Measurements from ENCODE around the gene TNIK.

The TNIK gene

DNA sequence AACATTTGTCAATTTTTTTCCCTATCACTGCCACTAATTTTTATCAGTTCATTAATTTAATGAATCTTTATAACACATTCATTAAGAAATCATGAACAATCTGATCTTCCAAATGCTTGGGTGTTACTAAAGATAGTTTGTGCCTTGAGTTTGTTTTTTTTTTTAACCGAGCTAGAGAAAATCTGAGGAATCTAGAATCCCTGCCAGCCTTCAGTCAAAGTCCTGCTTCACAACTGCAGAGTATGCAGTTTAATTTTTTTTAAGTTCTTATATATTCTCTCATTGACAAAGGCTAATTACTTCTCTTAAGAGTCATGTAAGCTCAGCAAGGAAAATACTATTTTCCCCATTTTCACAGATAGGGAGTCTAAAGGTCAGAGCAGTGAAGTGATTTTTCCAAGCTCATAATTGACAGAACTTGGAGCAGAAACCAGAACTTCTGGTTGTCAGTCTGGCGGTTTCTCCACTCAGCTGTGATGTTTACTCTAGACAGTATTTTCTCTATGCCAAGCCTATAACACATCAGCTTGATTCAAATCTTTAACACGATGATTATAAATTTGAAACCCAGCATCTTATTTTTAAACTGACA lies 55.7 kb downstream of the TNIK start:
- Mint-ChIP-seq H3K27ac (no peak overlapping the region), H3K27me3 (ENCODE audit: low read depth) (no peaks in the 10 kb centered on the region), H3K4me3 (no peak overlapping the region), H3K36me3 (ENCODE audit: low read depth) (peaks cover 14% of the 10 kb centered on the region), H3K9me3 (no peaks in the 10 kb centered on the region), H3K4me1 (ENCODE audit: low read depth) (peaks cover 9% of the 10 kb centered on the region)

DNA sequence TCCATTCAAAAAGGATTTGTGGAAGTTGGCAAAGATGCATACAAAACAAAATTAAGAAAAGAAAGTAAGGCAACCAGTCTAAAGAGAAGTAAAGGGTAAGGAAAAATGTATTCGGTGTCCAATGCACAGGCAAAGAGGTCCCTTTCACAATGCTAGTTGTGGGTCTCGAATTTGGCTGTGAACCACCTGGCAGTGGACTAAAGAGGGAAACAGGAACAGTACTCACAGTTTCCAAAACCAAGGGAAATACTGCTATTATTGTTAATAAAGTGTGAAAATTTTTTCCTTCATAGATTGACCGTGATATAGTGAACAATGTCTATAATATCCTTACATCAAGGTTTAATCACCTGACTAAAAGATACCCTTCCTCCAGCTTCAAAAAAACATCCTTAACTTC lies 57.9 kb downstream of the TNIK start:
- Mint-ChIP-seq H3K36me3 (ENCODE audit: low read depth) (peaks cover 12% of the 10 kb centered on the region), H3K9me3 (no peaks in the 10 kb centered on the region), H3K27ac (no peak overlapping the region), H3K27me3 (ENCODE audit: low read depth) (no peaks in the 10 kb centered on the region), H3K4me1 (ENCODE audit: low read depth) (peaks cover 7% of the 10 kb centered on the region), H3K4me3 (no peak overlapping the region)

DNA sequence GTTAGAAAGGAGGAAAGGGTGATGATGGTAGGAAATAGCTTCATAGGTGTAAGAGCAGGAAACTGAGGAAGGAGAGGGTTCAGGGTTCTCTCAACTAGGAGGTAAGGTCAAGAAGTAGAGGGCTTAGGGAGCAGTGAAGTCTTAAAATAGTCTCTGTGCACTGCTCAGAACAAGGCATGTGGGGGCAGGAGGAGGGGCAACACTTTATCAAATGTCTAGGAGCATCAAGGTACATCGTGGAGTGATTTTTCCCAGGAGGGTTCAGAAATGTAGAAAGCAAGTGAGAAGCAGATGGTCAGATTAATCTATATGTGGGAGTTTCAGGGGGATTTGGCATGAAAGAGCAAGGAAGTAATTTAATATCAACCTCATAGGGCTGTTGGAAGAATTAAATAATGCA lies 58.8 kb downstream of the TNIK start:
- H3K4me3 Mint-ChIP-seq, result no peak overlapping the region
- H3K27ac Mint-ChIP-seq, result no peak overlapping the region
- H3K36me3 Mint-ChIP-seq (ENCODE audit: low read depth), result peaks cover 8% of the 10 kb centered on the region
- no peaks in the 10 kb centered on the region for H3K9me3 Mint-ChIP-seq
- no peaks in the 10 kb centered on the region for H3K27me3 Mint-ChIP-seq (ENCODE audit: low read depth)
- peaks cover 7% of the 10 kb centered on the region for H3K4me1 Mint-ChIP-seq (ENCODE audit: low read depth)

DNA sequence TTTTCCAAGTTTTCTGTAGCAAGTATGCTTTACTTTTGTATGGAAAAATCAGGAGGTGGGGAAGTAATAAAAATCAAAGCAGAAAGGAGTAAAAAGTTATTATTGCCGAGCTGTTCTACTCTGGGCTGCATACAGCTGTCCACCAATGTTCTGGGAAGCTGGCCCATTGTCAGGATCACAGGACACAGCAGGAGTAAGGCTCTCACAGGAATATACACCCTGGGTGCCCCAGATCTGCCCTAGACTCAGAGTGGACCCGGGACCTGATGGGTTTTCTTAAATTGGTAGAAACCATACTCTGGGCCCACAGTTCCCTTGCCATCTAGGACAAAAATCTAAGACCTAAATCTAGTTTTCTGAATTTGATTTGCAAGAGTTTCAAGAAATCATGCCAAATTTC lies 60.4 kb downstream of the TNIK start:
- H3K27me3 Mint-ChIP-seq (ENCODE audit: low read depth), result no peaks in the 10 kb centered on the region
- peaks cover 10% of the 10 kb centered on the region for H3K36me3 Mint-ChIP-seq (ENCODE audit: low read depth)
- no peak overlapping the region for H3K4me3 Mint-ChIP-seq
- no peak overlapping the region for H3K27ac Mint-ChIP-seq
- no peaks in the 10 kb centered on the region for H3K9me3 Mint-ChIP-seq
- peaks cover 8% of the 10 kb centered on the region for H3K4me1 Mint-ChIP-seq (ENCODE audit: low read depth)

DNA sequence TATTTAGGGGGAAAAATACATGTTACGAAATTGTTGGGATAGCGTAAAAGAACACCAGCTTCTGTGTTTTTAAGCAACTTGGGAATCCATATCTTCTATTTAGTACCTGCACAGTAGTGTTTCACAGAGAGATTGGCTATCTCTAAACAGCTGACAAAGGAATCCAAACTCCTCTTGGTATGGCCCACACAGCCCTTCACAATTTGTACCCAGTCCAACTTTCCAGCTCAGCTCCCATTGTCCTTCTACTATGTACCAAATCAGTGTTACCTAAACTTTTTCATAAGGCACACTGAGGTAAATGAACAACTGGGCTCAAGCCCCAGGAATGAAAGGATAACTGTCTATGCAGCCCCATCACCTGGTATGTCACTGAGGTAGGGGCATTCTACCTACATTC lies 61.9 kb downstream of the TNIK start:
- Mint-ChIP-seq H3K4me1 (ENCODE audit: low read depth) (peaks cover 11% of the 10 kb centered on the region), H3K27ac (no peak overlapping the region), H3K9me3 (no peaks in the 10 kb centered on the region), H3K27me3 (ENCODE audit: low read depth) (no peaks in the 10 kb centered on the region), H3K4me3 (no peak overlapping the region), H3K36me3 (ENCODE audit: low read depth) (peaks cover 13% of the 10 kb centered on the region)

DNA sequence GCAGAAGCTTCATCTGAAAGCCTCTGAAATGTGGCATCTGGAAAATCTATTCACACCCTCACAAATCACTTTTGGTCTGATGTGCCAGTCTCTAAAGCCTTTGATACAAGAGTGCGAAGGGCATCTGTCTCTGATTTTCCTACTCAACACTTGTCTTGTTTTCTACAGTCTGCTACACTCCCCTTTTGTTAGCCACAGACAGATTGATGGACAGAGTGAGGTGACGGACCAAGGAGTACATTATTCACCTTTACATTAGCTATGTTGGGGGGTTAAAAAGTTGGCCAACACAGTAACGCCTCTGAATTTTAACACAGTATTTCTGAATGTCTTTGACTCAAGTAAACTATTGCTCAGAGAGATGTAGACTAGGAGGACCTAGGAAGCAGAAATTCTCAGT lies 63.1 kb downstream of the TNIK start:
- H3K9me3 Mint-ChIP-seq, result peaks cover 3% of the 10 kb centered on the region
- H3K4me3 Mint-ChIP-seq, result no peak overlapping the region
- no peaks in the 10 kb centered on the region for H3K27me3 Mint-ChIP-seq (ENCODE audit: low read depth)
- H3K4me1 Mint-ChIP-seq (ENCODE audit: low read depth), result peaks cover 12% of the 10 kb centered on the region
- H3K27ac Mint-ChIP-seq, result no peak overlapping the region
- peaks cover 12% of the 10 kb centered on the region for H3K36me3 Mint-ChIP-seq (ENCODE audit: low read depth)

DNA sequence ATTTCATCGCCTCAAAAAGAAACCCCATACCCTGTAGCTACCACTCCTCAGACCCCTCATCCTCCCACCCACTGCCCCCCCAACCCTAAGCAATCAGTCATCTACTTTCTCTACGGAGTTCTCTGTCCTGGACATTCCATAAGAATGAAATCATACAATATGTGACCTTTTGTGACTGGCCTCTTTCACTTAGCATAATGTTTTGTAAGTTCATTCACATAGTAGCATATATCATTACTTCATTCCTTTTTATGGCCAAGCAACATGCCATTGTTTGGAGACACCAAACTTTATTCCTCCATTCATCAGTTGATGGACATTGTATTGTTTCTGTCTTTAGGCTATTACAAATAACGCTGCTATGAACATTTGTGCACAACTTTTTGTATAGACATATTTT lies 64.2 kb downstream of the TNIK start:
- H3K4me3 Mint-ChIP-seq, result no peak overlapping the region
- H3K4me1 Mint-ChIP-seq (ENCODE audit: low read depth), result peaks cover 12% of the 10 kb centered on the region
- H3K9me3 Mint-ChIP-seq, result peaks cover 13% of the 10 kb centered on the region
- H3K36me3 Mint-ChIP-seq (ENCODE audit: low read depth), result peaks cover 21% of the 10 kb centered on the region
- no peaks in the 10 kb centered on the region for H3K27me3 Mint-ChIP-seq (ENCODE audit: low read depth)
- H3K27ac Mint-ChIP-seq, result no peak overlapping the region

DNA sequence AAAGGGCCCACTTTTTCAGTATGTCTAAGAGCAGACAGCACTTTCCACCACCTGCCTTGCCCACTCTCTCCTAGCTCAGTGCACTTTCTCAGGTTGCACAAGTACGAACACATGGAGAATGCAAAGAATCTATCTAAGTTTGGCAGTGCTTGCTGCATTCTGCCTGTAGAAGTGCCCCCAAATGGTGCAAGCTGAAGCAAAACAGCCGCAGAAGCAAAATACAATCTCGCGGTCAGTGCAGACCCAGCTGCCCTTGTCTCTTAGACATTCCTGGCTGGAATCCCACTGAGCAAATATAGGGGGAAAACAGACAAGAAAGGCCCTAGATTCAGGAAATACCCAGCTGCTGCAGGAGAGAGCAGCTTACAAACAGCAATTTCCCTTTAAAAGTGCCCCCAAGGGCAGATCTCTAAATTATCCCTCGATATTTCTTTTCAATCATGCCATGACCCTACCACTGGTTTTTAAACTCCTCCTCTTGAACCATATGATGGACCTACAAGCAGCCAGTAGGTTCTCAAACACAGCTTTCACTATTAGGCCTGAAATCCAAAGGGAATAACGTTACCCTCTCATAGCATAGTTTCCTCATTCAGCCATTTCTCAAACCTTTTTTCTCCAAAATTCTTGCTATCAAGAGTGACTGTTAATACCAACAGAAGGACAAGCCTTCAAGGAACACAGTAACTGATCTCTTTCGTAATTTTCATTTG lies 67.0 kb downstream of the TNIK start:
- Mint-ChIP-seq H3K4me1 (ENCODE audit: low read depth) (peaks cover 9% of the 10 kb centered on the region), H3K36me3 (ENCODE audit: low read depth) (peaks cover 19% of the 10 kb centered on the region), H3K27ac (no peak overlapping the region), H3K9me3 (peaks cover 17% of the 10 kb centered on the region), H3K27me3 (ENCODE audit: low read depth) (no peaks in the 10 kb centered on the region), H3K4me3 (no peak overlapping the region)

DNA sequence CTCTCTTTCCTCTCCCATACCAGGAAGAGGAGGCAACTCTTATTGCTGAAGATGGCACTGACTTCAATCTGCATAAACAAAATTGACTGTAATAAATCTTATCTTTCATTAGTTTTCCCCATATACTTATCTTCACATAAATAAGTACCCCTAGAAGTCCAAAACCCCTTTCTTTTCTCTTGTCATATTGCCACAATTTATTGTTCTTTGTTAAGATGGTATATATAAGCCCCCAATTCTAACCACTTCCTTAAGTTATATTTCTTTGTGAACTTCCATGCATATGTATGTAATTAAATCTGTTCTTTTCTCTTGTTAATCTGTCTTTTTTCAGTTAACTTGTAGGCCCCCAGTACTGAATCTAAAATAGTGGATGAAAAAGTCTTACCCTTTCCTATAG lies 68.8 kb downstream of the TNIK start:
- Mint-ChIP-seq H3K4me3 (no peak overlapping the region), H3K9me3 (peaks cover 17% of the 10 kb centered on the region), H3K27ac (no peak overlapping the region), H3K36me3 (ENCODE audit: low read depth) (peaks cover 19% of the 10 kb centered on the region), H3K27me3 (ENCODE audit: low read depth) (no peaks in the 10 kb centered on the region), H3K4me1 (ENCODE audit: low read depth) (peaks cover 8% of the 10 kb centered on the region)

DNA sequence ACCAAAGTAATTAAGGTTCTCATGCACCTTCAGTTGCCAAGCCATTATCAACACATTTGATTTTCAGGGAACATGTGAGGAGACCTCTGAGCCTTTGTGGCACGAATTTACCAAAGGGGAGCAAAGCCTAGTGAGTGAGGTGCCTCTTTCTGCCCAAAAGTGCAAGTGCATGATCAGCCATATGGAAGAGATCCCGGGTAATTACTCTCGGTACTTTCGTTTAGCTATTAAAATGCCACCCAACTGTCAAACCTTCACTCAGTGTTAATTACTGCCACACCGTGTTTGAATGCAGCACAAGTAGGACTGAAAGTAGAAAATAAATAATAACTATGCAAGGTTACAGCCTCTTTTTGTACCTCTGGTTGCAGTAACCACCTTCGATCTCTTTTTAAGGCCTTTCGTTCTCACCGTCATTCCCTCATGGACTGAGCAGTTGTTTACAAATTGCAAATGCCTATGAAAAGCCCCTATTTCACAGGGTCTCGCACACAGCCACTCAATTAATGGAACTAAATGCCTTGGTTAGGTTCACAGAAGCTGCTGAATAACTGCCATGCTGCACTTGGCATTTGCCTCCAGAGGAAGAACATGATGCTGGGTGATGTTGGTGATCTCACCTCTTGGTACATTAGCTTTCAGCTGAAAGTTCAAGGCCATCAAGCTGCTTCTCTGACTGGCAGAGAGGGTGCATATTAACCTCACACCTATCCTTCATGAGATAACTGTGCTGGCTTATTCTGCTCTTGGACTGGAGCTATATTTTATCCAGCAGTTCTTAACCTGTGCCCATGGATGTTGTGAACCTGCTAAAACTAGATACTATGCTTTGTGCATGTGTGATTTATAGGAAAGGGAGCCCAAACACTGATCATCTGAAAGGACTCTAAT lies 69.9 kb downstream of the TNIK start:
- peaks cover 17% of the 10 kb centered on the region for H3K36me3 Mint-ChIP-seq (ENCODE audit: low read depth)
- peaks cover 7% of the 10 kb centered on the region for H3K4me1 Mint-ChIP-seq (ENCODE audit: low read depth)
- H3K27me3 Mint-ChIP-seq (ENCODE audit: low read depth), result no peaks in the 10 kb centered on the region
- peaks cover 17% of the 10 kb centered on the region for H3K9me3 Mint-ChIP-seq
- H3K4me3 Mint-ChIP-seq, result no peak overlapping the region
- H3K27ac Mint-ChIP-seq, result no peak overlapping the region

DNA sequence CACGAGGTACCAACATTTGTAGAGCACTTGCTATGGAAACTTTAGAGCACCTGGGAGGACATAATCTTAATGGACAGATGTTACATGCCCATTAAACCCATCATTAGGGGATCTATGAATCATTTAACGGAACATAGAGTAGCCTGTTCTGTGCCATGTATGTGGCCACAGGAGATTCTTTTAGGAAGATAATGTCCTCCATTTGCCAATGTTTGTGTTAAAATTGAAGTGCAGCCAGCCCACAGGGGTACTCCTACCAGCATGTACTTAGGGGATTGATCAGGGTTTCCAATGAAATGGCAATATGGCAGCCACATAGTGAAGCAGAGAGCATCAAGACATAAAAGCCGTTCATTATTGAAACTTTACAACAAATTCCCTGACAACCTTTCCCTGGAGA lies 70.7 kb downstream of the TNIK start:
- peaks cover 17% of the 10 kb centered on the region for H3K36me3 Mint-ChIP-seq (ENCODE audit: low read depth)
- no peak overlapping the region for H3K27ac Mint-ChIP-seq
- H3K9me3 Mint-ChIP-seq, result peaks cover 17% of the 10 kb centered on the region
- no peak overlapping the region for H3K4me3 Mint-ChIP-seq
- no peaks in the 10 kb centered on the region for H3K27me3 Mint-ChIP-seq (ENCODE audit: low read depth)
- H3K4me1 Mint-ChIP-seq (ENCODE audit: low read depth), result peaks cover 10% of the 10 kb centered on the region

DNA sequence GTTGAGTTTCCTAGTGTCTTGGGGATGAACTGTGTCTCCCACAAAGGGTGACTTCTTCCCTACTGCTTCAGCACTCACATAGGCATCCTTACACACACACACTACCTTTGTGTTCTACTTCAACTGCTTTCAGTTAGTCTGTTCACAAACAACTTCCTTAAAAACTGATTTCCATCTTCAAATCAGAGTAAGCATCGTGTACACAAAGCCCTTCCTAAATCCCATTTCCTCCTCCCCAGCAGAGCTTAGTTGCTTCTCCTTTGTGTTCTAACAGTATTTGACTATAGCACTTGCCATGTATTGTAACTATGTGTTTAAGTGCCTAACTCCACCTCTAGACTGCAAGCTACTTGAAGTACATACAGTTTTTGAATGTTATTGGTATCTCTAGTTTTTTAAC lies 71.7 kb downstream of the TNIK start:
- Mint-ChIP-seq H3K27me3 (ENCODE audit: low read depth) (no peaks in the 10 kb centered on the region), H3K4me3 (no peak overlapping the region), H3K27ac (no peak overlapping the region), H3K36me3 (ENCODE audit: low read depth) (peaks cover 16% of the 10 kb centered on the region), H3K9me3 (peaks cover 17% of the 10 kb centered on the region), H3K4me1 (ENCODE audit: low read depth) (peaks cover 16% of the 10 kb centered on the region)

DNA sequence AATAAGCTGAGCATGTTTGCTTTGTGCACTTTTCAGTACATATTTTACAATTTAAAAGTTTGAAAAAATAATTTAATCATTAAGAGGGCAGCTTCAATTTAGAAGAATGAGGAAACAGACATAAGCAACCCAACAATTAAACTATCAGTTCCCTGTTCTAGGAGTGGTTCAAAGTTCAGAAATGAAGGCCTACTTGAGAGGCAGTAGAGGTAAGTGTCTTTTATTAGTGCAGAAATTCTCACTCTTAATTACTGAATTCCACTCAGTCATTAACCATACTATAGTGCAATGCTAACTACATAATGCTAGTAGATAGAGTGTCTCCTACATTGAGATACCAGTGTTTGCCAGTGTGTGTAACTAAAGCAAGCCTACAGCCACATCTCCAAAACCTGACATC lies 73.1 kb downstream of the TNIK start:
- peaks cover 14% of the 10 kb centered on the region for H3K4me1 Mint-ChIP-seq (ENCODE audit: low read depth)
- H3K36me3 Mint-ChIP-seq (ENCODE audit: low read depth), result peaks cover 12% of the 10 kb centered on the region
- peaks cover 14% of the 10 kb centered on the region for H3K9me3 Mint-ChIP-seq
- H3K27ac Mint-ChIP-seq, result no peak overlapping the region
- H3K4me3 Mint-ChIP-seq, result no peak overlapping the region
- H3K27me3 Mint-ChIP-seq (ENCODE audit: low read depth), result no peaks in the 10 kb centered on the region

DNA sequence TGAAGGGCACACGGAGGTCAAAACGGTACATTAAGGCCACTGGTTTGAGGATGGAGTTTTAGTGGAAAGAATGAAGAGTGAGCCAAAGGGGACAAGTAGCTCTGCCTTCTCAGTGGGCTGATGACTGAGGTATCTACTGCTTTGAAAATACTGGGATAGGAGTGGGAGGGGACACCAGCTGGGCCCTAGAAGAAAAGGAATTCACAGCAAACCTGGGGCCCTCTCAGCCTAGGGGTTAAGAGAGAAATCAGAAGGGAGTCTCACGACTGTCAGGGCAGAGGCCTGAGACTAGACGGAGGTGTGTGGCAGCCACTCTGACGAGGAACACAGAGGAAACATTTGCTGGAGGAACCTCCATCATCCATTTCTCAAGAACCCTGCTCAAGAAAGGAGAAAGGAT lies 75.1 kb downstream of the TNIK start:
- H3K36me3 Mint-ChIP-seq (ENCODE audit: low read depth), result no peaks in the 10 kb centered on the region
- H3K4me1 Mint-ChIP-seq (ENCODE audit: low read depth), result peaks cover 14% of the 10 kb centered on the region
- H3K4me3 Mint-ChIP-seq, result no peak overlapping the region
- no peaks in the 10 kb centered on the region for H3K9me3 Mint-ChIP-seq
- no peaks in the 10 kb centered on the region for H3K27me3 Mint-ChIP-seq (ENCODE audit: low read depth)
- H3K27ac Mint-ChIP-seq, result no peak overlapping the region
